GM12878 (cell line): ENCODE data around the gene CABYR. TPM values are rescaled to one million over a fixed set of nuclear protein-coding genes. Genes with fewer than 3 reads are reported as not detected.

Source experiments
- ATAC-seq: fragments of 200-7000 bp; cut with Tn5 transposase; 3 replicates; pipeline ENCODE4 v1.9.1; 2020; ENCODE audit warnings: mild to moderate bottlenecking, moderate library complexity
- BruUV-seq: library from RNA; stranded (reverse); fragments of 400-500 nt; replicated peaks from 2 replicates; lab custom pipeline; 2021; lab: Mats Ljungman, UMichigan
- CTCF ChIA-PET: fragments of 300-600 bp; sonication (Branson Sonifier 250); formaldehyde crosslinking; extraction: SDS; loops from one replicate; lab custom pipeline; 2021; ENCODE audit warnings: inconsistent platforms; lab: Yijun Ruan, JAX
- POLR2A ChIA-PET: fragments of 350-600 bp; formaldehyde crosslinking; extraction: SDS; loops from one replicate; lab custom pipeline; 2021; ENCODE audit warnings: inconsistent platforms; lab: Charles Lee
- RAD21 ChIA-PET: fragments of 300-600 bp; sonication (Branson Sonifier 250); formaldehyde crosslinking; loops from one replicate; lab custom pipeline; 2023; ENCODE audit warnings: antibody characterized with exemption; ENCODE audit not compliant: unreplicated experiment; lab: Charles Lee
- SMC1A ChIA-PET: fragments of 300-600 bp; sonication (Branson Sonifier 250); formaldehyde crosslinking; loops from one replicate; lab custom pipeline; 2023; ENCODE audit not compliant: unreplicated experiment, uncharacterized antibody; lab: Charles Lee
- DNase-seq: peaks from one replicate; pipeline ENCODE4 v3.0.0-alpha.2; 2011; ENCODE audit warnings: low read depth, low spot score
- FAIRE-seq: peaks from 3 replicates; lab custom pipeline; 2011; peaks lifted over from hg19 to GRCh38; lab: Jason Lieb, UNC
- H2AFZ ChIP-seq: 2 replicates; pipeline ENCODE4 v1.6.0; 2011; ENCODE audit warnings: low read depth, low read length, control low read depth; ENCODE audit not compliant: control insufficient read depth
- H3K27ac ChIP-seq: 2 replicates; pipeline ENCODE4 v1.5.1; 2011; ENCODE audit warnings: control low read depth; ENCODE audit not compliant: control insufficient read depth, insufficient read depth
- H3K27me3 ChIP-seq, 2 experiments: replicated peaks in 1 of 2; 2 replicates each; pipeline versions ENCODE4 v1.6.0 to v1.6.1; 2011; ENCODE audit warnings: low read length in 1 of 2; ENCODE audit not compliant: control insufficient read depth in 2 of 2, insufficient read depth in 2 of 2
- H3K36me3 ChIP-seq, 2 experiments: 2 replicates each; pipeline ENCODE4 v1.5.1; 2011; ENCODE audit warnings: low read length in 1 of 2; ENCODE audit not compliant: control insufficient read depth in 2 of 2, insufficient read depth in 2 of 2
- H3K4me1 ChIP-seq: 2 replicates; pipeline ENCODE4 v1.6.1; 2011; ENCODE audit warnings: mild to moderate bottlenecking, low read length, moderate library complexity, mixed read lengths; ENCODE audit not compliant: control insufficient read depth, insufficient read depth
- H3K4me2 ChIP-seq: 2 replicates; pipeline ENCODE4 v1.6.0; 2011; ENCODE audit warnings: control low read depth; ENCODE audit not compliant: control insufficient read depth, insufficient read depth
- H3K4me3 ChIP-seq: fragments of 200-600 bp; sonication (generic); 2 replicates; pipeline ENCODE4 v1.5.1; 2016
- H3K79me2 ChIP-seq: 2 replicates; pipeline ENCODE4 v1.6.0; 2011; ENCODE audit warnings: low read length; ENCODE audit not compliant: control insufficient read depth, insufficient read depth
- H3K9ac ChIP-seq: 2 replicates; pipeline ENCODE4 v1.8.0; 2011; ENCODE audit warnings: low read length, control low read depth, mixed read lengths; ENCODE audit not compliant: control insufficient read depth, insufficient read depth
- H3K9me3 ChIP-seq: replicated peaks from 3 replicates; pipeline ENCODE4 v1.5.1; 2011; ENCODE audit warnings: mild to moderate bottlenecking, low read length; ENCODE audit not compliant: control insufficient read depth, insufficient read depth
- H4K20me1 ChIP-seq: 2 replicates; pipeline ENCODE4 v1.6.0; 2011; ENCODE audit not compliant: control insufficient read depth, insufficient read depth
- ASH2L ChIP-seq: fragments of 300-600, 200-600 bp; sonication (generic); IDR thresholded peaks from 2 replicates; pipeline ENCODE4 v1.6.1; 2017; ENCODE audit warnings: low read depth, mild to moderate bottlenecking, borderline replicate concordance
- BCL11A ChIP-seq: IDR thresholded peaks from 2 replicates; pipeline ENCODE4 v1.6.1; 2011; ENCODE audit warnings: low read depth, low read length
- CREB1 ChIP-seq: IDR thresholded peaks from 2 replicates; pipeline ENCODE4 v1.6.1; 2012; ENCODE audit warnings: low read depth, mild to moderate bottlenecking, inconsistent platforms
- EGR1 ChIP-seq, 2 experiments: IDR thresholded peaks; 1 replicate in 1 of 2; 2 replicates in 1 of 2; pipeline ENCODE4 v1.6.1; 2011 to 2012; ENCODE audit warnings: low read depth in 2 of 2, low read length in 2 of 2, borderline replicate concordance in 1 of 2, mild to moderate bottlenecking in 1 of 2, moderate library complexity in 1 of 2
- HDAC2 ChIP-seq: fragments of 200-600 bp; sonication (generic); IDR thresholded peaks from 2 replicates; pipeline ENCODE4 v1.6.1; 2017
- KDM1A ChIP-seq: fragments of 200-600 bp; sonication (generic); IDR thresholded peaks from 2 replicates; pipeline ENCODE4 v1.6.1; 2016; ENCODE audit warnings: borderline replicate concordance
- MEF2A ChIP-seq: IDR thresholded peaks from 2 replicates; pipeline ENCODE4 v1.6.1; 2011; ENCODE audit warnings: low read depth, mild to moderate bottlenecking, low read length, moderate library complexity; ENCODE audit not compliant: insufficient read depth
- NR2C2 ChIP-seq: IDR thresholded peaks from 2 replicates; pipeline ENCODE4 v1.6.1; 2011; ENCODE audit warnings: borderline replicate concordance, low read depth; ENCODE audit not compliant: control insufficient read depth, insufficient read length
- NRF1 ChIP-seq: conservative IDR thresholded peaks from 2 replicates; pipeline ENCODE4 v1.6.1; 2011; ENCODE audit warnings: mild to moderate bottlenecking, low read depth, low read length, improper control_type of control experiment
- TAF1 ChIP-seq: IDR thresholded peaks from 2 replicates; pipeline ENCODE4 v1.6.1; 2011; ENCODE audit warnings: mild to moderate bottlenecking, low read depth, low read length, borderline replicate concordance
- TCF3 ChIP-seq: IDR thresholded peaks from 2 replicates; pipeline ENCODE4 v1.6.1; 2012; ENCODE audit warnings: low read depth, mild to moderate bottlenecking, low read length, borderline replicate concordance; ENCODE audit not compliant: insufficient read depth
- ZNF217 ChIP-seq: fragments of 450-650 bp; IDR thresholded peaks from 2 replicates; pipeline ENCODE4 v1.6.1; 2017; ENCODE audit warnings: antibody characterized with exemption, mild to moderate bottlenecking
- WGBS: methylation state at CpG from one replicate; pipeline ENCODE4 v1.1.6; 2016; ENCODE audit warnings: low lambda C conversion rate; ENCODE audit not compliant: insufficient replicate concordance, insufficient coverage; ENCODE audit errors: missing lambda C conversion rate; 5-methylcytosine and 5-hydroxymethylcytosine counted together
- in situ Hi-C: fragments of 300-500 bp; cut with MboI; formaldehyde crosslinking; loops from 9 replicates; pipeline ENCODE4 v1.14.3; 2018; ENCODE audit warnings: mixed read lengths
- intact Hi-C: fragments of 100-400 bp; cut with micrococcal nuclease; formaldehyde crosslinking; loops from one replicate; pipeline ENCODE4 v1.14.2; 2022; ENCODE audit not compliant: unreplicated experiment
- polyA plus RNA-seq, 11 experiments: library from polyadenylated mRNA; depleted of rRNA in 4 of 11; unstranded in 6 of 11; stranded (reverse) in 5 of 11; fragments of >200 nt; fragmentation: Nextera tagmentation in 4 of 11; fragmentation: Illumina TruSeq in 1 of 11; extraction: Ambion mirVana in 4 of 11; extraction: Trizol in 1 of 11; gene quantifications; 1 replicate in 1 of 11; 2 replicates in 10 of 11; pipeline versions ENCODE4 v1.2.1 to v1.2.3, GENCODE V29; 2011 to 2016; ENCODE audit warnings: inconsistent platforms in 2 of 11, missing spikeins in 2 of 11, low read depth in 1 of 11
- total RNA-seq, 4 experiments: library from RNA; depleted of rRNA in 3 of 4; stranded (reverse); fragments of >200 nt in 3 of 4; fragmentation: Illumina TruSeq in 1 of 4; extraction: Trizol in 1 of 4; gene quantifications; 2 replicates each; pipeline versions ENCODE4 v1.2.1 to v1.2.3, GENCODE V29; 2013 to 2021
- TF ChIP-seq, protein P1 (sequence below): fragments of 450-650 bp; IDR thresholded peaks from 2 replicates; pipeline ENCODE4 v1.6.1; 2017; ENCODE audit warnings: mild to moderate bottlenecking, moderate library complexity
- TF ChIP-seq, protein P2 (sequence below): fragments of 450-650 bp; IDR thresholded peaks from 2 replicates; pipeline ENCODE4 v1.6.1; 2016; ENCODE audit warnings: mild to moderate bottlenecking, moderate library complexity, borderline replicate concordance
- TF ChIP-seq, protein P3 (sequence below): IDR thresholded peaks from 2 replicates; pipeline ENCODE4 v1.6.1; 2011; ENCODE audit warnings: low read depth, mild to moderate bottlenecking, low read length, moderate library complexity, borderline replicate concordance; ENCODE audit errors: extremely low read depth

Gene CABYR
- total and polyA plus RNA-seq, 10 of the 15 experiments (the other 5 are each of a cell fraction or from before 2014, with no cell fraction given), result 0.29 to 2.8 (median 1.7) TPM

DNA sequence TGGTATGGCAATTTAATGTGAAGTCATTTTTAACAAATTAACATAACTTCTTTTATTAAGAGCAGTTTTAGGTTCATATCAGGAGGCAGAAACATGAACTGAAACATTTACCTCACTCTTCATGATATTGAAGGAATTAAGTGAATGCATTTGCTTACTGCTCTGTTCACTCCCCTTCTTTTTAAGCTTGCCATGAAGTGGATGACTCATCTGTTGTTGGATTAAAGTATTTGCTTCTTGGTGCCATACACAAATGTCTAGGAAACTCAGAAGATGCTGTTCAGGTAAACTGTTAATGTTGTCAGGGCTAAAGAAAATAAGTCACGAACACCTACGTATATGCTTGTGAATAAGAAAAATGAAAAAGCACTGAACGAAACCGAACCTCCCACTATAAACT, 10.2 kb upstream of the CABYR start:
- ChIA-PET SMC1A (no interaction called here), CTCF (interaction anchor here (0.8 kb wide), 1 partner anchor 10 kb away, joined by 4 read pairs; the partner anchor contains the start of gene CABYR), POLR2A (no interaction called here), RAD21 (no interaction called here)
- Histone ChIP-seq H3K9me3 (no peaks in the 10 kb centered on the region), H3K27me3 (no peaks in the 10 kb centered on the region), H3K9ac (no peak overlapping the region), H3K4me3 (no peak overlapping the region), H4K20me1 (no peaks in the 10 kb centered on the region), H3K27ac (no peak overlapping the region), H3K4me1 (no peaks in the 10 kb centered on the region), H2AFZ (no peak overlapping the region), H3K79me2 (no peaks in the 10 kb centered on the region), H3K4me2 (no peak overlapping the region), H3K36me3 (peaks cover 0 to 9% of the 10 kb centered on the region in 2 experiments; a peak in 2 of 4 replicates)
- FAIRE-seq (no peak), DNase-seq (no peak), ATAC-seq (no peak)
- intact Hi-C loops, result no loop called here
- TF ChIP-seq TAF1 (no peak), CREB1 (no peak), NR2C2 (no peak), EGR1 (IDR thresholded peaks at IDR 0.05; ENCODE audit: borderline replicate concordance in 1 of 2, low read depth in 2 of 2, low read length in 2 of 2) (no peak), BCL11A (no peak), MEF2A (no peak), HDAC2 (no peak), TCF3 (no peak), KDM1A (no peak), ZNF217 (no peak), ASH2L (no peak), NRF1 (no peak)
- TF ChIP-seq, protein P1, sequence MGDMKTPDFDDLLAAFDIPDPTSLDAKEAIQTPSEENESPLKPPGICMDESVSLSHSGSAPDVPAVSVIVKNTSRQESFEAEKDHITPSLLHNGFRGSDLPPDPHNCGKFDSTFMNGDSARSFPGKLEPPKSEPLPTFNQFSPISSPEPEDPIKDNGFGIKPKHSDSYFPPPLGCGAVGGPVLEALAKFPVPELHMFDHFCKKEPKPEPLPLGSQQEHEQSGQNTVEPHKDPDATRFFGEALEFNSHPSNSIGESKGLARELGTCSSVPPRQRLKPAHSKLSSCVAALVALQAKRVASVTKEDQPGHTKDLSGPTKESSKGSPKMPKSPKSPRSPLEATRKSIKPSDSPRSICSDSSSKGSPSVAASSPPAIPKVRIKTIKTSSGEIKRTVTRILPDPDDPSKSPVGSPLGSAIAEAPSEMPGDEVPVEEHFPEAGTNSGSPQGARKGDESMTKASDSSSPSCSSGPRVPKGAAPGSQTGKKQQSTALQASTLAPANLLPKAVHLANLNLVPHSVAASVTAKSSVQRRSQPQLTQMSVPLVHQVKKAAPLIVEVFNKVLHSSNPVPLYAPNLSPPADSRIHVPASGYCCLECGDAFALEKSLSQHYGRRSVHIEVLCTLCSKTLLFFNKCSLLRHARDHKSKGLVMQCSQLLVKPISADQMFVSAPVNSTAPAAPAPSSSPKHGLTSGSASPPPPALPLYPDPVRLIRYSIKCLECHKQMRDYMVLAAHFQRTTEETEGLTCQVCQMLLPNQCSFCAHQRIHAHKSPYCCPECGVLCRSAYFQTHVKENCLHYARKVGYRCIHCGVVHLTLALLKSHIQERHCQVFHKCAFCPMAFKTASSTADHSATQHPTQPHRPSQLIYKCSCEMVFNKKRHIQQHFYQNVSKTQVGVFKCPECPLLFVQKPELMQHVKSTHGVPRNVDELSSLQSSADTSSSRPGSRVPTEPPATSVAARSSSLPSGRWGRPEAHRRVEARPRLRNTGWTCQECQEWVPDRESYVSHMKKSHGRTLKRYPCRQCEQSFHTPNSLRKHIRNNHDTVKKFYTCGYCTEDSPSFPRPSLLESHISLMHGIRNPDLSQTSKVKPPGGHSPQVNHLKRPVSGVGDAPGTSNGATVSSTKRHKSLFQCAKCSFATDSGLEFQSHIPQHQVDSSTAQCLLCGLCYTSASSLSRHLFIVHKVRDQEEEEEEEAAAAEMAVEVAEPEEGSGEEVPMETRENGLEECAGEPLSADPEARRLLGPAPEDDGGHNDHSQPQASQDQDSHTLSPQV, result no peak
- TF ChIP-seq, protein P2, sequence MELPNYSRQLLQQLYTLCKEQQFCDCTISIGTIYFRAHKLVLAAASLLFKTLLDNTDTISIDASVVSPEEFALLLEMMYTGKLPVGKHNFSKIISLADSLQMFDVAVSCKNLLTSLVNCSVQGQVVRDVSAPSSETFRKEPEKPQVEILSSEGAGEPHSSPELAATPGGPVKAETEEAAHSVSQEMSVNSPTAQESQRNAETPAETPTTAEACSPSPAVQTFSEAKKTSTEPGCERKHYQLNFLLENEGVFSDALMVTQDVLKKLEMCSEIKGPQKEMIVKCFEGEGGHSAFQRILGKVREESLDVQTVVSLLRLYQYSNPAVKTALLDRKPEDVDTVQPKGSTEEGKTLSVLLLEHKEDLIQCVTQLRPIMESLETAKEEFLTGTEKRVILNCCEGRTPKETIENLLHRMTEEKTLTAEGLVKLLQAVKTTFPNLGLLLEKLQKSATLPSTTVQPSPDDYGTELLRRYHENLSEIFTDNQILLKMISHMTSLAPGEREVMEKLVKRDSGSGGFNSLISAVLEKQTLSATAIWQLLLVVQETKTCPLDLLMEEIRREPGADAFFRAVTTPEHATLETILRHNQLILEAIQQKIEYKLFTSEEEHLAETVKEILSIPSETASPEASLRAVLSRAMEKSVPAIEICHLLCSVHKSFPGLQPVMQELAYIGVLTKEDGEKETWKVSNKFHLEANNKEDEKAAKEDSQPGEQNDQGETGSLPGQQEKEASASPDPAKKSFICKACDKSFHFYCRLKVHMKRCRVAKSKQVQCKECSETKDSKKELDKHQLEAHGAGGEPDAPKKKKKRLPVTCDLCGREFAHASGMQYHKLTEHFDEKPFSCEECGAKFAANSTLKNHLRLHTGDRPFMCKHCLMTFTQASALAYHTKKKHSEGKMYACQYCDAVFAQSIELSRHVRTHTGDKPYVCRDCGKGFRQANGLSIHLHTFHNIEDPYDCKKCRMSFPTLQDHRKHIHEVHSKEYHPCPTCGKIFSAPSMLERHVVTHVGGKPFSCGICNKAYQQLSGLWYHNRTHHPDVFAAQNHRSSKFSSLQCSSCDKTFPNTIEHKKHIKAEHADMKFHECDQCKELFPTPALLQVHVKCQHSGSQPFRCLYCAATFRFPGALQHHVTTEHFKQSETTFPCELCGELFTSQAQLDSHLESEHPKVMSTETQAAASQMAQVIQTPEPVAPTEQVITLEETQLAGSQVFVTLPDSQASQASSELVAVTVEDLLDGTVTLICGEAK, result no peak
- TF ChIP-seq, protein P3, sequence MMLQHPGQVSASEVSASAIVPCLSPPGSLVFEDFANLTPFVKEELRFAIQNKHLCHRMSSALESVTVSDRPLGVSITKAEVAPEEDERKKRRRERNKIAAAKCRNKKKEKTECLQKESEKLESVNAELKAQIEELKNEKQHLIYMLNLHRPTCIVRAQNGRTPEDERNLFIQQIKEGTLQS, result no peak
- 75% methylated on average over 4 of the region's 4 CpGs for WGBS
- in situ Hi-C loops, result loop anchor here (10.0 kb wide), 1 partner anchor 504 kb away; no protein-coding TSS in a partner anchor
- BruUV-seq, result no TSS peak
